PC-9 (cell line): ENCODE results near the gene PEX14. TPM values are rescaled to one million over a fixed set of nuclear protein-coding genes. Genes with fewer than 3 reads are reported as not detected.
A peak's percentile ranks its signal among the peaks of the same experiment; 100 is the strongest.

Experiments used
- BruUV-seq: library from RNA; stranded (reverse); fragments of 400-500 nt; replicated peaks from 2 replicates; lab custom pipeline; 2021; lab: Mats Ljungman, UMichigan
- CTCF ChIA-PET: fragments of 300-600 bp; sonication (Branson Sonifier 250); formaldehyde crosslinking; loops from one replicate; lab custom pipeline; 2022; ENCODE audit warnings: antibody characterized with exemption; lab: Charles Lee
- POLR2A ChIA-PET: fragments of 300-600 bp; sonication (Branson Sonifier 250); formaldehyde crosslinking; loops from one replicate; lab custom pipeline; 2022; ENCODE audit warnings: antibody characterized with exemption; ENCODE audit not compliant: unreplicated experiment; lab: Charles Lee
- DNase-seq, 2 experiments: peaks; one replicate each; pipeline versions ENCODE4 v3.0.0 to v3.0.0-alpha.2; 2015 to 2022; ENCODE audit warnings: mixed read lengths in 1 of 2
- H2AFZ ChIP-seq: fragments of 200-600 bp; sonication (generic); 2 replicates; pipeline ENCODE4 v1.8.1; 2017; ENCODE audit warnings: antibody characterized with exemption
- H3F3A ChIP-seq: fragments of 200-600 bp; sonication (generic); 2 replicates; pipeline ENCODE4 v1.8.1; 2017; ENCODE audit warnings: antibody characterized with exemption, mild to moderate bottlenecking, low read depth; ENCODE audit not compliant: insufficient read depth
- H3K27ac ChIP-seq: fragments of 200-600 bp; sonication (generic); 2 replicates; pipeline ENCODE4 v1.6.1; 2016; ENCODE audit warnings: mixed run types
- H3K27me3 ChIP-seq: fragments of 200-600 bp; sonication (generic); 2 replicates; pipeline ENCODE4 v1.6.1; 2016; ENCODE audit warnings: low read depth, mixed run types; ENCODE audit not compliant: insufficient read depth
- H3K36me3 ChIP-seq: fragments of 200-600 bp; sonication (generic); 2 replicates; pipeline ENCODE4 v1.6.1; 2016; ENCODE audit warnings: low read depth, mixed run types
- H3K4me1 ChIP-seq: fragments of 200-600 bp; sonication (generic); replicated peaks from 2 replicates; pipeline ENCODE4 v1.6.1; 2016; ENCODE audit warnings: mixed run types; ENCODE audit not compliant: insufficient read depth
- H3K4me2 ChIP-seq: fragments of 200-600 bp; sonication (generic); 2 replicates; pipeline ENCODE4 v1.6.1; 2017; ENCODE audit warnings: mixed run types
- H3K4me3 ChIP-seq: fragments of 200-600 bp; sonication (generic); 2 replicates; pipeline ENCODE4 v1.6.1; 2016; ENCODE audit warnings: mixed run types
- H3K79me2 ChIP-seq: fragments of 200-600 bp; sonication (generic); 2 replicates; pipeline ENCODE4 v1.6.1; 2017; ENCODE audit warnings: low read depth, mixed run types
- H3K9me2 ChIP-seq: fragments of 200-600 bp; sonication (generic); 2 replicates; pipeline ENCODE4 v1.8.1; 2017; ENCODE audit warnings: mild to moderate bottlenecking; ENCODE audit not compliant: insufficient read depth
- H3K9me3 ChIP-seq: fragments of 200-600 bp; sonication (generic); 2 replicates; pipeline ENCODE4 v1.8.1; 2016; ENCODE audit warnings: low read depth; ENCODE audit not compliant: insufficient read depth
- H4K20me1 ChIP-seq: fragments of 200-600 bp; sonication (generic); 2 replicates; pipeline ENCODE4 v1.8.1; 2017; ENCODE audit not compliant: insufficient read depth
- CTCF ChIP-seq: fragments of 200-600 bp; sonication (generic); conservative IDR thresholded peaks from 2 replicates; pipeline ENCODE4 v1.6.1; 2017; ENCODE audit warnings: mixed run types, antibody characterized with exemption, mild to moderate bottlenecking, moderate library complexity
- EZH2 ChIP-seq: fragments of 200-600 bp; sonication (generic); IDR thresholded peaks from 2 replicates; pipeline ENCODE4 v1.8.0; 2017; ENCODE audit warnings: antibody characterized with exemption, low read depth
- intact Hi-C: fragments of 100-400 bp; cut with micrococcal nuclease; formaldehyde crosslinking; loops from one replicate; pipeline ENCODE4 v1.10.0; 2022; ENCODE audit not compliant: unreplicated experiment
- total RNA-seq: library from RNA; stranded (reverse); gene quantifications from 2 replicates; pipeline ENCODE4 v1.2.3, GENCODE V29; 2021

Gene PEX14
- total RNA-seq, 1 experiment from 2014 or later: 28.3 TPM

GRCh38 chr1:10509809-10510509 lies 35.2 kb downstream of the PEX14 start:
- Histone ChIP-seq H3K36me3 (no peaks in the 10 kb centered on the region), H3K79me2 (peaks cover 63% of the 10 kb centered on the region)

DNA sequence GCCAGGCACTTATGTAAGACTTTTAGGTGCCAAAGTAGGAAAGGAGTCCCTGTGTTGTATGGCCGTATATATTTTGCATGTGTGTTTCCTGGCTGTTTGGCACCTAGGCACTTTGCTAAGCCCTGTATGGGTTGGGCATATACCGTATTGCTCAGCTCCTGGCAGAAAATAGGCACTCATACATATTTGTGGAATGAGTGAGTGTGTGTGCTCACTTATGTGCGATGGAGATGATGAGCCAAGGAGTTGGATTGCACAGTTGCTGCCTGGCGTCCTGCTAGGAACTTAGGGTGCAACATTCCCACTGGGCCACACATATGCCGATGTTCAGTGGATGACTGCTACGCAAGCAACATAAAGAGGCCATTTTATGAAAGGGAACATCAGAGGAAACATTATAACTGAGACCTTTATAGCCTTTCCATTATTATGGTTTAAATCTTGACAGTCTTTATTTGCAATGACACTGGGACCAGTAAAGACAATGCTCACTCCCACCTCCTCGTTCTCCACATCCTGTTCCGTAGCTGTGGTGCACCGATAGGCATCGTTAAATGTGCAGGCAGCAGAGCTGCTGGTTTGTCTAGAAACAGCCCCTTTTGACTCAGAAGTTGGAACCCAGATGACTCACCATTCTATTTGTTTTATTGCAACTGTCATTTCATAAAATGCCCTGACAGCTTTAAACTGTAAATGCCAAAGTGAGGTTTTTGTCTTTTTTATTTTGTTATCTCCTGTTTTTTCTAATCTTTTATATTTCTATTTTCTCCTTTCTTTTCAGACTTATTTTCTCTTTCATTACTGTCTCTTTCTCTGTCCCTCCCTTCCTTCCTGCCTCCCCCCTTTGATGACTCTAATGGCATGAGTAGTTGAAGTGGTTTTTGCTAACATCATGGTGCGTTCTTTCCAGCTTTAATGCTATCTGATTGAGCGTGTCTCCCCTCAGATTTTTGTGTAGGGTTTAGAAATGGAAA lies 36.1 kb downstream of the PEX14 start:
- BruUV-seq: no TSS peak
- H3K36me3 ChIP-seq: no peaks in the 10 kb centered on the region
- no peak overlapping the region for H2AFZ ChIP-seq
- H3F3A ChIP-seq: peaks cover 24% of the 10 kb centered on the region
- H3K9me3 ChIP-seq: no peaks in the 10 kb centered on the region
- H3K27ac ChIP-seq: peak overlapping the region; percentile 48; the same call in 1 of the 2 replicates
- ChIA-PET POLR2A (interaction anchor here (0.7 kb wide), 1 partner anchor 18 kb away, joined by 3 read pairs; no protein-coding TSS in a partner anchor), CTCF (no interaction called here)
- intact Hi-C loops: loop anchor here (5.0 to 10.0 kb wide), 5 partner anchors 181 to 1131 kb away; partner anchors contain the start of gene TARDBP
- TF ChIP-seq CTCF: no peak
- TF ChIP-seq EZH2: no peak
- H3K4me2 ChIP-seq: peak overlapping the region; percentile 70
- H4K20me1 ChIP-seq: peaks cover 33% of the 10 kb centered on the region
- H3K4me1 ChIP-seq: peaks cover 28% of the 10 kb centered on the region
- H3K27me3 ChIP-seq: no peaks in the 10 kb centered on the region
- H3K9me2 ChIP-seq: no peaks in the 10 kb centered on the region
- peak; percentile 41 to 83 for DNase-seq
- no peak overlapping the region for H3K4me3 ChIP-seq
- peaks cover 67% of the 10 kb centered on the region for H3K79me2 ChIP-seq

More at GRCh38 chr1:10509809-10510509, 35.2 kb downstream of the PEX14 start:
- H3K9me3 ChIP-seq: no peaks in the 10 kb centered on the region
- H3K4me3 ChIP-seq: no peak overlapping the region
- H2AFZ ChIP-seq: no peak overlapping the region
- no TSS peak for BruUV-seq
- intact Hi-C loops: loop anchor here (5.0 to 10.0 kb wide), 5 partner anchors 182 to 1132 kb away; partner anchors contain the start of gene TARDBP
- POLR2A ChIA-PET: no interaction called here
- TF ChIP-seq CTCF (no peak), EZH2 (no peak)
- peaks cover 28% of the 10 kb centered on the region for H3K4me1 ChIP-seq
- H3K9me2 ChIP-seq: no peaks in the 10 kb centered on the region
- H3F3A ChIP-seq: peaks cover 24% of the 10 kb centered on the region
- no peak for DNase-seq
- H3K27ac ChIP-seq: peak overlapping the region; percentile 48; the same call in 1 of the 2 replicates
- CTCF ChIA-PET: no interaction called here
- H4K20me1 ChIP-seq: peaks cover 31% of the 10 kb centered on the region
- no peaks in the 10 kb centered on the region for H3K27me3 ChIP-seq
- H3K4me2 ChIP-seq: peak overlapping the region; percentile 70

DNA sequence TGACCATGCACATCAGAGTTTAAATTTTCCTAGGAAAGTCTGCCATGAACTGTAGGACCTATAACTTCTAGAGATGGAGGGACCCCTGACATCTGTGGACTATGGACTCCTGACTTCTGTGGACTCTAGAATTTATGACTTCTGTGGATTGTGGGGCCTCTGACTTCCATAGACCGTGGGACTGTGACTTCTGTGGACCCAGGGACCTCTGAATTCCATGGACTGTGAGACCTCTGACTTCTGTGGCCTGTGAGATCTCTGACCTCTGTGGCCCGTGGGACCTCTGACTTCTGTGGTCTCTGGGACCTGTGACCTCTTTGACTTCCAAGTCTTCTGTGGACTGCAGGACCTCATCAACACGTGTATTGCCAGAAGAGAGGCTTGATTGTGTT lies 36.7 kb downstream of the PEX14 start:
- H3K9me3 ChIP-seq: no peaks in the 10 kb centered on the region
- no peaks in the 10 kb centered on the region for H3K27me3 ChIP-seq
- H3K36me3 ChIP-seq: no peaks in the 10 kb centered on the region
- peaks cover 36% of the 10 kb centered on the region for H4K20me1 ChIP-seq
- DNase-seq: no peak
- H3F3A ChIP-seq: peaks cover 19% of the 10 kb centered on the region
- TF ChIP-seq CTCF (no peak), EZH2 (no peak)
- peaks cover 74% of the 10 kb centered on the region for H3K79me2 ChIP-seq
- intact Hi-C loops: loop anchor here (5.0 to 10.0 kb wide), 5 partner anchors 181 to 1131 kb away; partner anchors contain the start of gene TARDBP
- peaks cover 31% of the 10 kb centered on the region for H3K4me1 ChIP-seq
- POLR2A ChIA-PET: interaction anchor here (0.7 kb wide), 1 partner anchor 17 kb away, joined by 3 read pairs; no protein-coding TSS in a partner anchor
- CTCF ChIA-PET: no interaction called here
- H3K4me3 ChIP-seq: no peak overlapping the region
- H2AFZ ChIP-seq: no peak overlapping the region
- no TSS peak for BruUV-seq
- no peaks in the 10 kb centered on the region for H3K9me2 ChIP-seq
- H3K27ac ChIP-seq: no peak overlapping the region
- H3K4me2 ChIP-seq: peak overlapping the region; percentile 70; the same call in 1 of the 2 replicates
